ENCODE data around the gene DCUN1D4. TPM values are rescaled to one million over a fixed set of nuclear protein-coding genes. Genes with fewer than 3 reads are reported as not detected.

Gene DCUN1D4
- total RNA-seq: 10 to 100 TPM; 34.8 to 42.3 TPM

DNA sequence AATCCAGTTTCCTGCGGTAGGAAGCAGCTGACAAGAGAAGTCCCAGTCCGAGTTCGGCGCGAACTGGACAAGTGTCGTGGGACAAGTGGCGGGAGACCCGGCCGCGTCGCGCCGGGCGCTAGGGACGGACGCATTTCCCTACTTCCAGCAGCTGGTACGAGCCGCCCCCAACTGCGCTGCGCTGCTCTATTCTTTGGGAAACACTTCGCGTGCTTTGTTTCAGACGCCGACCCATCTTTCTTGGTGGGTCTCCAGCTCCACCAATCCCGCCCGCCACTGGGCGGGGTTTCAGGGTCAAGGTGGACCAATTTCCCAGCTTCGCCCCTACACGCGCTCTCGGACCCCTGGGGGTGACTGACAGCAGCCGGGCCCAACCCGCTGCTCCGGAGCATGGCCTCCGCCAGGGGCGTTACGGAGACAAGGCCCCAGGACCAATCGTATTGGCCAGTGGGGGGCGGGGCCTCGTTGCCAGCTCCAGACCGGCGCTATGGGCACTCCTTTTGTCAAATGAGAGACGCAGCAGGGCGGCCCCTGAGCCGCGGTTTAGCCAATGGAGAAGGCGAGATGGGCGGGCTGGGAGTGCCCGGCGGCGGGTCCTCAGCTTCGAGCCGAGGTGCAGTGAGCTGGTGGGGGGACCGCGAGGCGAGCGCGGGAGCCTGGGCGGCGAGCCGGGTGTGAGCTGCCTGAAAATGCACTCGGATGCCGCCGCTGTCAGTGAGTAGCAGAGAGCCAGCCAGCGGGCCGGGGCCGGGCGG is at the start of gene DCUN1D4:
Gene DCUN1D4 (plus strand): TSS at position 600 of the 755 bp plus-strand sequence. CDS start 90 bp downstream, at position 690.

Other genes starting within 250 kb of the DCUN1D4 start
- gene LRRC66, start 177.2 kb downstream of the DCUN1D4 start, total RNA-seq: under 1 TPM; under 0.01 to 0.34 TPM
- 10 to 100 TPM; 18.3 to 20.0 TPM for gene SGCB, start 195.1 kb downstream of the DCUN1D4 start, total RNA-seq
- 10 to 100 TPM in 1 of 2 donors, 1 to 10 TPM in 1; 7.7 to 10.7 TPM for gene SPATA18, start 208.2 kb downstream of the DCUN1D4 start, total RNA-seq

Measured in melanocyte of skin (primary cell).